ENCODE measurements around the gene PIP5K1C.
"Not testable (repeated sequence)": the region's sequence is repeated elsewhere in the genome, so short reads cannot be mapped to it uniquely, and the experiment has no call there.

The PIP5K1C gene

DNA sequence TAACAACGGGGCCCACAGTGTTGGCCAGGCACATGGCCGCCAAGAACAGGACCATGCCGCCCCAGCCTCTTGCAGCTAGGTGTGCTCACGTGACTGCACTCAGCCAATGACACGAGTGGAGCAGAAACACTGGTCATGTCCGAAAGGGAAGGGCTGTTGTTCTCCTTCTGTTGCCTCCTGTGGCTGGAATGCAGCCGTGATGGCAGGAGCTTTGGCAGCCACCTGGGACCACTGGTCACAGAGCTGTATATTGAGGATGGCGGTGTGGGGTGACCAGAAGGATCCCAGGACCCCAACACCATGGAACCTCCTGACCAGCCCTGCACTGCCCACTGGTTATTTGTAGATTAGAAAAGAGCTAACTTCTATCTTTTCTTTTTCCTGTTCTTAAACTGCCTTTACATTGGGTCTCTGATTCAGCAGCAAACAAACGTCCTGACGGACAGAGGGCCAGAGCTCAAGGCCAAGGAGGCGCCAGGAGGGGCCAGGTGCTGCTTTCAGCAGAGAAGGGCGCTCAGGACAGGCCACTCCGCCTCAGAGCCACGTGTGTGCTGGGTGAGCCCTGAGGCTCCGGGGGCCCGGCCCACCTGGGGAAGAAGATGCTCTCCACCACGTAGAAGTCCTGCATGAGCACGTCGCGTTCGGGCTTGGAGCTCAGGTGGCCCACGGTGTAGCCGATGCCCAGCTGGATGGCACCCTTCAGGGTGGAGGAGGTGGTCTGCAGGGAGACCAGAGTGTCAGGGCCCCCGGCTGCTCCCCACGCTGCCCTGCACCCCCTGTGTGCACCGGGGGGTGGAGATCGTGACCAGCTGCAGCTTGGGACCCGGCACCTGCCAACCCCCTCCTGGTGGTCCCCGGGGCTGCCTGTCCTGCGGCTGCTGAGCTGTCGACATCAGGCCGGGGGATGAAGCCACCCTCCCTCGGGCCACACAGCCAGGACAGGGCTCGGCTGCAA lies 38.7 kb downstream of the PIP5K1C start:
- no peak for DNase-seq (ENCODE audit: low read depth)

DNA sequence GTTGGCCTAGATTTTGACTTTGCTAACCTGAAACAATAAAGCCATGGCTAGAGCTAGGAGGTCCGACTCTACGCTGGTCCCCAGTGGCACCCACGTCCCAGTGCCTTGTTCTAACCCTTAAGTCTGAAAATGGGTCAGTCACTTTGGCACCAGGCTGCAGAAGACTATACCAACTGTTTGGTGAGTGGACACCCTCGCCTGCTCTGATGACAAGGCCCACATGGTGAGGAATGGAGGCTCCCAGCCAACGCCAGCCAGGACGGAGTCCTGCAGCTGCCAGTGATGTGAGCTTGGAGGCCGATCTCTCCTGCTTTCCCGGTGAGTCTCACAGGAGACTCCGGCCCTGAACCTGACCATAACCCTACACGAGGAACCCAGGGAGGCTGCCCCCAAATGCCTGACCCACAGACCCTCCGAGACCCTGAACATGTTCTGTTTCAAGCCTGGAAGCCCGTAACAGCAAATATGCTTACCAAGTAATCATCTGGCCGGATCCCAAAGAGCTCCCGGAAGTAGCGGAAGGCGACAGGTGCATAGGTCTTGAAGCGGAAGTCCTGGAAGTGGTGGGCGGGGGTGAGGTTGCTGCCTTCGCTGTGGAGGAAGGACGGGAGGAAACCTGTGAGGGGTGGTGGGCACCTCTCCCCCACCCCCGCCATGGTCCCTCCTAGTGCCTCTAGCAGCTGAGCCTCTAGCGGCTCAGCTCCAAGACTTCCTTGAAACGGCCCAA lies 39.6 kb downstream of the PIP5K1C start:
- no peak for DNase-seq (ENCODE audit: low read depth)

DNA sequence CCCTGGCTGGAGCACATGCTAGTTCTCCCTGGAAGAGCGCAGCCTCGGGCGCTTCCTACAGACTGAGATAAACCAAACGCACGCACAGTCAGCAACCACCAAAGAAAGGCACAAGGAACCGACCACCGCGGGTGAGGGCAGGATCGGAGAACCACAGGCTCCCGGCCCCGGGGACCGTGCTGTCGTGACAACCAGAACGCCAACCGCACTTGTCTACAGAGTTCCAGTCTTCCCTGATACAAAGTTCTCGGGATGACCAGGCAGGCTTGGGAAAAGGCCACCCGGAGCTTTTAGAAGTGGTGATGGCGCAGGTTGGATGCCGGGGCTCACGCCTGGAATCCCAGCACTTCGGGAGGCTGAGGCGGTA lies 40.5 kb downstream of the PIP5K1C start:
- DNase-seq (ENCODE audit: low read depth): no peak

DNA sequence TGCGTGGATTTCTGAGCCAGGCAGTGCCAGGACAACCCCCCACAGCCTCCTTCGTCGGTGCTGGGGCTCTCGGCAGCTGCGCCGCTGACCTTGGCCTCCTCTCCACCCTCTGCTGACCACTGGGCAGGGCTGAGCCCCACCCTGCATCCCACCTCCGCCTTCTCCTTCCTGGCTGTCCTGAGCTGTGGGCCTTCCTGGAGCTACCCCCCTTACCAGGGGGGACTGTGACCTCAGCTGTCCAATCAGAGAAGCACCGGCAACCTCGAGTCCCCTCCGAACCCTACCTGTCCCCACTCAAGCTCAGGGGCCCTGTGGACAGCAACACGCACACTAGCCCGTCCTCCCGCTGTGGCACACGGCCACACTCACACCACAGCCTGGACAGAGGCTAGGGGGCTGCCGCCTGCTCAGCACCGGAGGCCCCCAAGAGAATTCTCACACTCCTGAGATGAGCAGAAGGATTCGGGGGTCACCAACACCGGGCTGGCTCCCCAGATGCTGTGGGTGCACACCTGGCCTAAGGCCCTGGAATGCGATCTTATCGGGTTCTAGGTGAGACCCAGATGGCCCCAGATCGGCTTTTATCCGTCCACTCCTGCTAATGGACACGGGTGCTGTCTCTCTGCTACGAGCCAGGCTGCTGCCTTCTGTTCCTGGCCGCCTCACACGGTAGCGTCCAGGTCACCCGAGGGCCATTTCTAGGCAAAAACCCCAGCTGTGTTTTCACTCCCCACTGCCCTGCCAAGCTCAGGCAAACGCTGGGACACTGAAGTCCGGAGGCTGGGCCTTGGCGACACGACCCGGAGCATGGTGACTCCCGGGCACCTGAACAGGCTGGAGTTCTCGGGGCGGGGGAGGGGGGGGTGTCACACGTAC lies 41.2 kb downstream of the PIP5K1C start:
- DNase-seq (ENCODE audit: low read depth): no peak

DNA sequence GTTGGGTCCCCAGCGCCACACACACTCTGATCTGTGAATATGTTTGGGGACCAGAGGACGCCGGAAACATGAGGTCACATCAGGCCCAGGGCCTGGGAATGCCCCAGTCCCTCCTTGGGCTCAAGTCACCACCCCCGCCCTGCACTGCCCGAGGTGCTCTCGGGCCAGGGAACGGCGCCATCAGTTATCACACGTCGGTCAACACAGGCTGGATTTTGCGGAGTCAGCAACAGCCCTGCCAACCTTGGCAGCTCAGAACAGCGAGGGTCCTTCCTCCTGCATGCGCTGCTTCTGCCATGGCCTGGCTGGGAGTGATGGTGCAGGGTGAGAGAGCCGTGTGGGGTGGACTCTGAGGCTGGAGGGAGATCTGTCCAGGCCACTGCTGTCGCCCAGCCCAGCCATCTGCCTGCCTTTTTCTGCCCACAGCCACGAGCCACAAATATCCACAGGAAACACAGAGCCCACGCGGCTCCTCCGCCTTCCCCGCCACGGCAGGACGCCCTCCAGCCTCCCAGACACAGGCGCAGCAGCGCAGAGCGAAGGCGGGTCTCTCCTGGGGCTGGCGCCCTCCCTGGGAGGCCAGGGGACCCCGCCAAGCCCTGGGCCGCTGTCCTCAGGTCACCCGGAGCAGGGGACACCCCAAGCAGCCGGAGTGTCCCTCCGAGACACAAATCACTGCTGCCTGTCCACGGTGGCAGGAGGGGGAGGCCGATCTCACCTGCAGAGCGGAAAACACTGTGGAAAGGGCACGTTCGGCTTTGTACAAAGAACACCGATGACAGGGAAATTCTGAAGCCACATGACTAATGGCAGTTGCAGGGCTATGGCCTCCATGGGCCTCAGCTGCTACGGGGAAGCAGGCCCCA lies 42.0 kb downstream of the PIP5K1C start:
- no peak for DNase-seq (ENCODE audit: low read depth)

DNA sequence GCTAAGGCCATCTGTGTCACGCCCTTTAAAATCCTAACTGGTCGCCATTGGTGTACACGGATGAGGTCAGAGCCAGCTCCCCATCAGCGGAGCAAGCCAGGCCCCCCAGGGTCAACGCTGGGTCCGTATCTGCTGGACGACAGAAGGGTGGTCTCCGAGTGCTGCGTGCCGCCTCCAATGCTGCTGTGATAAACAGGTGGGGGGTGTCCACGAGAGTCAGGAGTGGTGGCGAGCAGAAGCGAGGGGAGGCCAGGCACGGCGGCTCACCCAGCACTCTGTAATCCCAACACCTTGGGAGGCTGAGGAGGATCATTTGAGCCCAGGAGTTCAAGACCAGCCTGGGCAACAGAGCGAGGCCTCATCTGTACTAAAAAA lies 42.9 kb downstream of the PIP5K1C start:
- no peak for DNase-seq (ENCODE audit: low read depth)

DNA sequence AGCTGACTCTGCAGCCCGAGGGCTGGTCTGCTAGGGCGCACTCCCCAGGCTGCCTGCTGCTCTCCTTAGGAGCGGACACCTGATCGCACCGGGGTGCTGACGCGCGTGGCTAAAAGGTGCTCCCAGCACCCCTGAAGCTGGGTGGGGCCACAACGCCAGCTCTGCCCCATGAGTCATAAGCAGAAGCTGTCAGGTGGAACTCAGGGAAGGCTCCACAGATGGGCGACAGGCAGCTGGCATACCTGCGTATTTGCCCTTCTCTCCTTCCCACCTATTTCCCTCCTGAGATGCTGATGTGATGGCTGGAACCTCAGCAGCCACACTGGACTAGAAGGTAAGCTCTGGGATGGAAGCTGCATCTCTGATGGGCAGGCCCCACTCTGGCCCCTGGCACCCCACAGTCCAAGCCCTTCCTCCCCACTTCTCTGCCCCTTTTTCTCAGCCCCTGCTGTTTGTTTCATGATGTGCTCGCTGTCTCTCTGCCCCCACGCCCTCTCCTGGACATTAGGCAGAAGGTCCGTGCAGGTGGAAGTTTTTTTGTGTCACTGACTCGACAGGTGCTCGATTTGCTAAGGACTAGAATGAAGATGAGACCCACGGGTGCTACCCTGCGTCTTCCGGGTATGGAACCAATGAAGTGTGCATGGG lies 43.4 kb downstream of the PIP5K1C start:
- DNase-seq (ENCODE audit: low read depth): no peak

DNA sequence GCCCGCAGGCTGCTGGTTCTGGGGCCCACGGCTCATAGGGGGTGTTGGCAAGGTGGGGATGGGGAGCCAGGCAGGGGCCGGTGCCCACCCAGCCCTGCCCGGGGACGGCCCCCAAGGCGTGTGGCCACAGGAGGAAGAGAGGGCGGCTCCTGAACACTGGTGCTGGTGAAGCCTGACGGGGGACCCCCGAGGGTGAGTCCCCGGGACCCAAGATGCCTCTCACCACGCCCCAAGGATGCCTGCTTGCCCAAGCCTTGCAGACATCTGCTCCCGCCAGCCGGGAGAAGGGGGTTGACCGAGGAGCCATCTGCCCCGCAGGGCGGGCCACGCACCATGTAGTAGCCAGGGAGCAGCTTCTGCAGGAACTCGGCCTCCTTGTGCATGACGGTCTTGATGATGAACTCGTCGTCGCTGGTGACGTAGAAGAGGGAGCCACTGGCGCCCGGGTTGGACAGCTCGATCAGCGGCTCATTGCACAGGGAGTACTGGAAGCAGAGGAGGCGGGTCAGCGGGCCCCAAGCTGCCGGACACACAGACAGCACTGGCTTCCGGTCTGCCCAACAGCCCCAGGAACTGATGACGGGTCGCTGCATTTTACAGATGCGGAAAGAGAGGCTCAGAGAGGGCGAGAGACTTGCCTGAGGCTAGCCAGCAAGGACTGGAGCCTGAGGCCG lies 44.1 kb downstream of the PIP5K1C start:
- DNase-seq (ENCODE audit: low read depth): no peak

DNA sequence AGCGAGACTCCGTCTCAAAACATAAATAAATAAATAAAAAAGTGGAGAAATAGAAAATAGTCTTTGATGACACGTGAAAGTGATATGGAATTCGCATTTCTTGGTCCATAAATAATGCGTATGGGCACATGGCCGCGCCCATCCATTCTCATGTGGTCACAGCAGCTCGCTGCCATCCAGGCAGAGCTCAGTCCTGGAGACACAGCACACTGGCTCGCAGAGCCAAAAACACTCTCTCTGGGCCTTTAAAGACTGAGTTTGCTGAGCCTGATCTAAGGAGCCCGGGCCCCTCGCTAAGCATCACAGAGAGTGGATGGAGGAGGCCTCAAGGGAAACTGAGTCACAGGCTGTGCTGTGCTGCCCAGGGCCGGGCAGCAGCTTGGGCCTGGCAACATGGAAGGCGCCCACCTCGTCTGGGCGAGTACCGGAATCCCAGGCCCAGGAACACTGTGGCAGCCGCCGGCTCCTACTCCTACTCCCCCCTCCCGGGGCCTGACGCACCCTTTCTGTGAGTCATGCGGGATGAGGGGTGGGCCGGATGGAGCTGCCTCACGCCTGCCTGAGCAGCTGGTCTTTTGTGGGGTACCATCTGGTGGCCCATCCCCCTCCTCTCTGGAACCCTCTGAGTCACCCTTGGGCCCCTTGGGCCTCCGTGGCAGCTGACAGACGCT lies 44.7 kb downstream of the PIP5K1C start:
- DNase-seq (ENCODE audit: low read depth): no peak

DNA sequence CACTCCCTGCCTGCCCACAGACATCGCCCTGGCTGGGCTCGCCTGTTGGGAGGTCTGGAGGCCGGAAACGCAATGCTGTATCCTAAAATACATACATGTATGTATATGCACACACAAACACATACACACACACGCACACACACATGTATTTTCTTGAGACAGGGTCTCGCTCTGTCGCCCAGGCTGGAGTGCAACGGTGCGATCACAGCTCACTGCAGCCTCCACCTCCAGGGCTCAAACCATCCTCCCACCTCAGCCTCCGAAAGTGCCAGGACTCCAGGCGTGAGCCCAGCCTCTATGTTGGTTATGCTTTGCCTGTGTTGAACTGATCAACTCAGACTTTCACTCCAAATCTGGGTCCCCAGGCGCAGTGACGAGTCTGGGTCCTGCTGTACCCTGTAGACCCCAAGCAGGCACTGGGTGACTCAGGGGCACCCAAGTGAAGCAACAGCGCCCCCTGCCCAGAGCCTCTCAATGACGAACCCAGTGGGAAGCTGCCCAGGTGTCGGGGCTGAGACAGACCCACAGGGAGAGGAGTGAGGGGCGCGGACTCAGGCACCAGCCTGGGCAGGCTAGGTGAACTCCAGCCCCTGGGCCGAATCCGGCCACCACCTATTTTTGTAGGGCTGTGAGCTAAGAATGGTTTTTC lies 46.3 kb downstream of the PIP5K1C start:
- no peak for DNase-seq (ENCODE audit: low read depth)

DNA sequence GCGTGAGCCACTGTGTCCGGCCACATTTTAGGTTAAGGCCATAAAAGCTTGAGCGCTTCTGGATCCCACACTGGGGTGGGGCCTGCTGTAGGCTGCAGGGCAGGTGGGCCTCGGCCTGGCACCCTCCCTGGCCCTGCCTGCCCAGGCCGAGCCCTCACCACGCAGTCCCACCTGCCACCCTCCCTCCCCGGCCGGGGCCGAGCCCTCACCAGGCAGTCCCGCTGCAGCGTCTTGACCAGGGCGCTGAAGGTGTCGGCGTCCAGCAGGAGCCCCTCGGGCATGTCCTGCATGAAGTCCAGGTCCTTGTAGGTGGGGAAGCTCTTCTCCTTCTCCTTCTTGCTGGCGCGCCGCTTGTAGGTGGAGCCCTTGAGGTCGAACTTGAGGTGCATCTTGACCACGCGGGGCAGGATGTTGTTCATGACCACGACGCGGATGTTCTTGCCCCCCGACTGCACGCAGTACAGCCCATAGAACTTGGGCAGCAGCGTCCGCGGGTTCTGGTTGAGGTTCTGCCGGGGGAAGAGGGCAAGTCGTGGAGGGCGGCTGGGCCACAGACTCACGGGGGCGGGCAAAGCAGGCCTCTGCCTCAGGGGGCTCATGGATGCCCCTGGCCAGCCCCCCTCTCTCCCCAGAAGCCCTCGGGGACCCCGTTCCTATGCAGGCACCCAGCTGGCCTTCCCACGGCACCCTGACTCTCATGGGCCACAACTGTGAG lies 47.0 kb downstream of the PIP5K1C start:
- DNase-seq (ENCODE audit: low read depth): no peak

DNA sequence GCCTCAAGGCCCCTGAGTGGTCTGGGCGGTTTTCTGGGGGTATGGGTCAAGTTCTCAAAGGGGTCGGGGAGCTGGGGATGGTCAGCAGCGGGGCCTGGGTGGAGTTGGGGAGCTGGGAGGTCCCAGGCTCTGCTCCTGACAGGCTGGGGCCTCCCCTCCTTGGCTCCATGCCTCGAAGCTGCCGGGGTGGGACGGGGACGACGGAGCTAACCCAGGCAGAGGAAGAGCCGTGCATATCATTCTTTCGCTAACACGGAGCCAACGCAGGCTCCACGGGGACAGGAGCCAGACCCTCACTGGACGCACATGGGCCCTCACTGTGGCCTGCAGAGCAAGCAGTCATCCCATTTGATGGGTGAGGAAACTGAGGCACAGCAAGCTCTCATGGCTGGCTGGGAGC lies 47.8 kb downstream of the PIP5K1C start:
- DNase-seq (ENCODE audit: low read depth): no peak

DNA sequence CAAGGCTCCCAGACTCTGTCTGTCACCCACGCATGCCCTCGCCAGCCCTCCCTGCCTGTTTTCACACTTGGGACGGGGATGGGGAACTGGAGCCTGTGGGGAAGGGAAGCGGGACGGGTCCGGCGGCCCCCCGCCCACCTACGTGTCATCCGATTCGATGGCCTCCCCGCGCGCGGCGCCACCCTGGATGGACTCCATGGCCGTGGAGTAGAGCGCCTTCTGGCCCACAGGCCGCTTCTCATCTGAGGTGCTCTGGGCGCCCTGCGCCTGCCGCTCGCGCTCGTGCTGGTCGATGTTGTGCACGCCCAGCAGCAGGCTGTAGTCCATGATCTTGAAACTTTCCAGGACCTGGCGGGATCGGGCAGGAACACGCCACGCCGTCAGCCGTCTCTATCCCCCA lies 48.6 kb downstream of the PIP5K1C start:
- no peak for DNase-seq (ENCODE audit: low read depth)

DNA sequence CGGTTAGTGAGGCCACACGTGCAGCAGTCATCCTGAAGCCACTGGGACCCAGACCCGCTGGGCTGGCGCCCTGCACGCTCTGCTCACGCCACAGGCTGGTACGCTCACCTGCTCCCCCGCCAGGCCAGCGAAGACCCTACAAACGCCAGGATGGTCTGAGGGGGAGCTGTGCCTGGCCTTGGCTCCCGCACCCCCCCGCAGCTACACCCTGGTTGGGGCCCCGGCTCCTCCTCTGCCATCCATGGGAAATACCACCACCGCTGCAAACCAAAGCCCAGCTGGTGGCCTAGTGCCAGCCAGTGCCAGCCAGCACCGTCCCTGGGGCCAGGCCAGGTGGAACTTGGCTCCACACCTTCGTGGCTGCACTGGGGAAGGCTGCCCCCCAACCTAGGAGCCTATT lies 50.4 kb downstream of the PIP5K1C start:
- no peak for DNase-seq (ENCODE audit: low read depth)

DNA sequence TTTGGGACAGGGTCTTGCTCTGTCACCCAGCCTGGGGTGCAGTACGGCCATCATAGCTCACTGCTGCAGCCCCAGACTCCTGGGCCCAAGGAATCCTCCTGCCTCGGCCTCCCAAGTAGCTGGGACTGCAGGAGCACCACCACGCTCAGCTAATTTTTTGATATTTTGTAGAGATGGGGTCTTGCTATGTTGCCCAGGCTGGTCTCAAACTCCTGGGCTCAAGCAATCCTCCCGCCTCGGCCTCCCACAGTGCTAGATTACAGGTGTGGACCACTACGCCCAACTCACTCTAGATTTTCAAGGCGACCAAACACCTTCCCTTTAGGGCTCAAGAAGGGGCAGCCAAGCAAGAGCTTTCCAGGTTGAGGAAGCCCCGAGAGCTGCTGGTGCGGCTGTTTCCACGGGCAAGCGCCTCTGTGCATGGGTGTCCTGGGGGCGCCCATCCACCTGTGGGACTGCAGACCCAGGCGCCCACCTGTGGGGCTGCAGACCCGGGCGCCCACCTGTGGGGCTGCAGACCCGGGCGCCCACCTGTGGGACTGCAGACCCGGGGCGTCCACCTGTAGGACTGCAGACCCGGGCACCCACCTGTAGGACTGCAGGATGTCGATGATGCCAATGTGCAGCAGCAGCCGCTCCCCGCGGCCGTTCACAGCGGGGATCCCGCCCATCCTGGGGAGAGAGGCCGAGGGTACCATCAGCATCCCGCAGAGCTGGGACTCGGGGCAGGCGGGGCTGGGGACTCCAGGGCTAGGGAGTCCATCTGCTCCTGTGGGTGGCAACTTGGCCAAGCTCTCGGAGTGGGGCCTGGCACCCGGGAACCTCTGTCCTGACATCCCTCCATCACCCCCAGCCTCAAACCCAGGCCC lies 52.0 kb downstream of the PIP5K1C start:
- DNase-seq (ENCODE audit: low read depth): no peak

DNA sequence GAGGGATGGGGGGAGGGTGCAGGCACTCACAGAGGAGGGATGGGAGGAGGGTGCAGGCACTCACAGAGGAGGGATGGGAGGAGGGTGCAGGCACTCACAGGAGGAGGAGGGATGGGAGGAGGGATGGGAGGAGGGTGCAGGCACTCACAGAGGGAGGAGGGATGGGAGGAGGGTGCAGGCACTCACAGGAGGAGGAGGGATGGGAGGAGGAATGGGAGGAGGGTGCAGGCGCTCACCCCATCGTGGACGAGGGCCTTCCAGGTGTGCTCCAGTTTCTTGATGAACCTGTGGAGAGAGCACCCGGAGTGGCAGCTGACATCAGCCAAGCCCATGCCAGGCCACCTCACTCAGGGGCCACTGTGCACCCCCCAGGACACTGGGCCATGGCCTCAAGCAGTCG lies 53.2 kb downstream of the PIP5K1C start:
- not testable (repeated sequence) for DNase-seq (ENCODE audit: low read depth)

DNA sequence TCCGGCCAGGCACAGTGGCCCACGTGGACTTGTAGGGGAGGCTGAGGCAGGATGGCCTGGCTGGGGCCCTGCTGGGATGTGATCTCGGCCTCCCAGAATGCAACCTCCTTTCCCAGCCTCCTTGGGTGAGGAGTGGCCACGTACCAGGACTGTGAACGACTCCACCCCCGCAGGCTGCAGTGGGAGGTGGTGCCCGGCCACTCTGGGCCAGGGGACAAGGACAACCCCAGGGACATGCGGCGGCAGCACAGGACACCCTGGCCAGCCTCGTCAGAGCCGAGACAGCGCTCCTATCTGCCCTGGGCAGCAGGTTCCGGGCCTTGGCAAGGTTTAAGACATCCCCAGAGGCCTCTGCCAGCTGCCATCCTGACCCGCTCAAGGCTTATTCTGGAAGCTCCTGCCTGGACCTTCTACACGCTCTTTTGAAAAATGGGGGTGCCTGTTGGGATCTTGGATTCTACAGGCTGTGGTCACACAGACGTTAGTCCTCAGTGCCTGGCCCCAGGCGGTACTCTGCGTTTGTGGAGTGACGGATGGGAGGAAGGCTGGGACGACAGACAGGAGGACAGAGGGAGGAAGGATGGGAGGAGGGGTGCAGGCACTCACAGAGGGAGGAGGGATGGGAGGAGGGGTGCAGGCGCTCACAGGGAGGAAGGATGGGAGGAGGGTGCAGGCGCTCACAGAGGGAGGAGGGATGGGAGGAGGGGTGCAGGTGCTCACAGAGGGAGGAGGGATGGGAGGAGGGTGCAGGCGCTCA lies 53.8 kb downstream of the PIP5K1C start:
- DNase-seq (ENCODE audit: low read depth): no peak

Measured in activated T-cell treated with anti-CD3 and anti-CD28 coated beads for 48 hours (primary cell).